Gastroesophageal sphincter (tissue), 4 donors: ENCODE results near the gene EML1. TPM values are rescaled to one million over a fixed set of nuclear protein-coding genes. Genes with fewer than 3 reads are reported as not detected.
A peak's percentile ranks its signal among the peaks of the same experiment; 100 is the strongest.
"Not testable (repeated sequence)": the region's sequence is repeated elsewhere in the genome, so short reads cannot be mapped to it uniquely, and the experiment has no call there.

Experiments
- ATAC-seq: fragments of 150-250 bp; one replicate; pipeline ENCODE4 v1.9.1; 2016; ENCODE audit warnings: mild to moderate bottlenecking, moderate library complexity
- H3K27ac ChIP-seq, 4 donors: fragments of 200-600 bp; sonication (generic) in 3 of 4; 1 replicate in 3 of 4; 2 replicates in 1 of 4; pipeline ENCODE4 v1.5.1; 2016 to 2019
- H3K27me3 ChIP-seq: fragments of 200-600 bp; sonication (generic); one replicate; pipeline ENCODE4 v1.5.1; 2019
- H3K36me3 ChIP-seq, 2 donors: fragments of 200-600 bp; sonication (generic); one replicate each; pipeline ENCODE4 v1.5.1; 2019; ENCODE audit warnings: control low read depth in 1 of 2
- H3K4me1 ChIP-seq, 3 donors: fragments of 200-600 bp; sonication (generic); 1 replicate in 2 of 3; 2 replicates in 1 of 3; pipeline ENCODE4 v1.5.1; 2016 to 2019; ENCODE audit warnings: control low read depth in 2 of 3
- H3K4me3 ChIP-seq, 2 donors: fragments of 200-600 bp; sonication (generic); one replicate each; pipeline ENCODE4 v1.5.1; 2019; ENCODE audit warnings: mild to moderate bottlenecking in 1 of 2, moderate library complexity in 1 of 2
- H3K9me3 ChIP-seq, 3 donors: fragments of 200-600 bp; sonication (generic); one replicate each; pipeline ENCODE4 v1.5.1; 2017 to 2019; ENCODE audit warnings: control low read depth in 2 of 3
- CTCF ChIP-seq, 4 experiments: fragments of 200-600 bp in 2 of 4; fragments of 450-650 bp in 2 of 4; sonication (generic) in 1 of 4; IDR thresholded peaks; one replicate each; pipeline ENCODE4 v1.5.1; 2017 to 2019; ENCODE audit warnings: antibody characterized with exemption in 4 of 4, mild to moderate bottlenecking in 2 of 4, moderate library complexity in 2 of 4
- EP300 ChIP-seq: sonication (generic); formaldehyde crosslinking; IDR thresholded peaks from one replicate; pipeline ENCODE4 v1.6.1; 2017; ENCODE audit warnings: antibody characterized with exemption, mild to moderate bottlenecking
- POLR2A ChIP-seq, 2 donors: fragments of 450-650 bp; IDR thresholded peaks; one replicate each; pipeline ENCODE4 v1.6.1; 2017; ENCODE audit warnings: antibody characterized with exemption in 2 of 2, mild to moderate bottlenecking in 2 of 2, moderate library complexity in 1 of 2
- POLR2AphosphoS5 ChIP-seq: sonication (generic); formaldehyde crosslinking; IDR thresholded peaks from one replicate; pipeline ENCODE4 v1.6.1; 2017; ENCODE audit warnings: antibody characterized with exemption
- WGBS, 2 donors: methylation state at CpG; one replicate each; pipeline ENCODE4 v1.1.5; 2018; ENCODE audit warnings: low coverage in 1 of 2; 5-methylcytosine and 5-hydroxymethylcytosine counted together
- total RNA-seq, 4 donors: library from RNA; depleted of rRNA; stranded (reverse); fragments of >200 nt; gene quantifications; one replicate each; pipeline ENCODE4 v1.1.0, GENCODE V29; 2016

The EML1 gene
- total RNA-seq, 4 donors from 2014 or later: 121 to 206 (median 136) TPM

- TF ChIP-seq POLR2AphosphoS5 (peak; percentile 7), EP300 (no peak)
- Histone ChIP-seq H3K36me3 (peaks cover 0 to 7% of the 10 kb centered on the region in 2 donors), H3K27ac (peak overlapping the region in 3 of 4 donors; percentile 3 to 90 (median 29)), H3K27me3 (no peaks in the 10 kb centered on the region), H3K4me1 (peaks cover 0 to 60% (median 20%) of the 10 kb centered on the region in 3 donors), H3K4me3 (no peak overlapping the region), H3K9me3 (no peaks in the 10 kb centered on the region)
- no peak for ATAC-seq
- 46 to 47% methylated on average over 2 to 3 of the region's 5 CpGs for WGBS, 2 donors
Measured at GRCh38 chr14:99760817-99761216, 32.4 kb upstream of the EML1 start.

GRCh38 chr14:99762911-99763310, 30.3 kb upstream of the EML1 start:
- ATAC-seq, H3K36me3 ChIP-seq, H3K27ac ChIP-seq, H3K27me3 ChIP-seq, H3K9me3 ChIP-seq, H3K4me3 ChIP-seq: not testable (repeated sequence)
- peaks cover 0 to 60% (median 22%) of the 10 kb centered on the region in 3 donors for H3K4me1 ChIP-seq
- WGBS, 2 donors: 85 to 94% methylated on average over 2 to 4 of the region's 4 CpGs

GRCh38 chr14:99763527-99764221, 29.5 kb upstream of the EML1 start:
- Histone ChIP-seq H3K4me1 (peaks cover 0 to 60% (median 18%) of the 10 kb centered on the region in 3 donors), H3K4me3 (no peak overlapping the region), H3K36me3 (peaks cover 0 to 7% of the 10 kb centered on the region in 2 donors), H3K27ac (peak overlapping the region in 1 of 4 donors; percentile 11), H3K27me3 (no peaks in the 10 kb centered on the region), H3K9me3 (no peaks in the 10 kb centered on the region)
- TF ChIP-seq CTCF (IDR thresholded peaks at IDR 0.05): no peak
- TF ChIP-seq POLR2A (IDR thresholded peaks at IDR 0.05): no peak
- no peak for TF ChIP-seq EP300
- TF ChIP-seq POLR2AphosphoS5: no peak
- ATAC-seq: no peak
- WGBS, 2 donors: 95 to 97% methylated on average over 4 to 7 of the region's 13 CpGs

GRCh38 chr14:99764222-99764706, 28.9 kb upstream of the EML1 start:
- H3K4me3 ChIP-seq: no peak overlapping the region
- TF ChIP-seq POLR2AphosphoS5 (no peak), POLR2A (IDR thresholded peaks at IDR 0.05) (no peak), EP300 (no peak), CTCF (IDR thresholded peaks at IDR 0.05) (no peak)
- peak overlapping the region in 1 of 4 donors; percentile 11 for H3K27ac ChIP-seq
- peaks cover 0 to 7% of the 10 kb centered on the region in 2 donors for H3K36me3 ChIP-seq
- no peaks in the 10 kb centered on the region for H3K9me3 ChIP-seq
- 70% methylated on average over 3 of the region's 11 CpGs; no CpG with 5 or more reads in 1 of the 2 donors for WGBS, 2 donors
- ATAC-seq: no peak
- H3K4me1 ChIP-seq: peaks cover 0 to 60% (median 14%) of the 10 kb centered on the region in 3 donors
- no peaks in the 10 kb centered on the region for H3K27me3 ChIP-seq

GRCh38 chr14:99768381-99768780, 24.8 kb upstream of the EML1 start:
- peak; percentile 43 for ATAC-seq
- no peak for TF ChIP-seq EP300
- TF ChIP-seq POLR2AphosphoS5: peak; percentile 29
- H3K27ac ChIP-seq: peak overlapping the region in 3 of 4 donors; percentile 73 to 82 (median 76)

GRCh38 chr14:99769123-99769522, 24.1 kb upstream of the EML1 start:
- no peak for ATAC-seq
- TF ChIP-seq EP300: no peak
- TF ChIP-seq POLR2AphosphoS5: no peak
- TF ChIP-seq CTCF (IDR thresholded peaks at IDR 0.05): no peak
- no peak for TF ChIP-seq POLR2A (IDR thresholded peaks at IDR 0.05)
- H3K36me3 ChIP-seq: no peaks in the 10 kb centered on the region
- H3K4me3 ChIP-seq: no peak overlapping the region
- H3K4me1 ChIP-seq: peaks cover under 1 to 63% (median 28%) of the 10 kb centered on the region in 3 donors
- no peaks in the 10 kb centered on the region for H3K27me3 ChIP-seq
- peak overlapping the region in 2 of 4 donors; percentile 9 to 76 for H3K27ac ChIP-seq
- H3K9me3 ChIP-seq: no peaks in the 10 kb centered on the region
- WGBS, 2 donors: 100% methylated on average over 2 of the region's 6 CpGs

More at GRCh38 chr14:99768381-99768780, 24.8 kb upstream of the EML1 start:
- Histone ChIP-seq H3K9me3 (no peaks in the 10 kb centered on the region), H3K4me1 (peaks cover 0 to 56% (median 21%) of the 10 kb centered on the region in 3 donors), H3K4me3 (no peak overlapping the region), H3K27me3 (no peaks in the 10 kb centered on the region), H3K36me3 (peaks cover 0 to 4% of the 10 kb centered on the region in 2 donors)
- WGBS, 2 donors: 70 to 77% methylated on average over 3 to 5 of the region's 6 CpGs
